DOHH2 (cell line): ENCODE data around the gene OS9.

Experiments used
- H3F3A ChIP-seq: fragments of 200-600 bp; sonication (generic), shearing (Covaris generic); 2 replicates; pipeline ENCODE4 v1.6.0; 2016; ENCODE audit warnings: antibody characterized with exemption, mild to moderate bottlenecking; ENCODE audit not compliant: control insufficient read depth, insufficient read depth
- H3K27ac ChIP-seq: fragments of 200-600 bp; sonication (generic); 2 replicates; pipeline ENCODE4 v1.5.1; 2014; ENCODE audit warnings: low read depth, mild to moderate bottlenecking, low read length, moderate library complexity
- H3K27me3 ChIP-seq: fragments of 200-600 bp; sonication (generic); 2 replicates; pipeline ENCODE4 v1.6.1; 2014; ENCODE audit warnings: mild to moderate bottlenecking, low read length, mixed read lengths; ENCODE audit not compliant: control insufficient read depth
- H3K36me3 ChIP-seq: fragments of 200-600 bp; sonication (generic); 2 replicates; pipeline ENCODE4 v1.6.1; 2014; ENCODE audit warnings: mild to moderate bottlenecking, low read length, moderate library complexity, mixed read lengths; ENCODE audit not compliant: control insufficient read depth
- H3K4me1 ChIP-seq: fragments of 200-600 bp; sonication (generic); 2 replicates; pipeline ENCODE4 v1.6.1; 2014; ENCODE audit warnings: mild to moderate bottlenecking, low read length, mixed read lengths; ENCODE audit not compliant: control insufficient read depth
- H3K4me2 ChIP-seq: fragments of 200-600 bp; sonication (generic); 2 replicates; pipeline ENCODE4 v1.6.0; 2014; ENCODE audit warnings: mild to moderate bottlenecking, low read length, moderate library complexity
- H3K4me3 ChIP-seq: fragments of 200-600 bp; sonication (generic); 2 replicates; pipeline ENCODE4 v1.5.1; 2014; ENCODE audit warnings: mild to moderate bottlenecking, low read length, mixed read lengths
- H3K79me2 ChIP-seq: fragments of 200-600 bp; sonication (generic); 2 replicates; pipeline ENCODE4 v1.6.1; 2014; ENCODE audit warnings: mild to moderate bottlenecking, low read length, mixed read lengths; ENCODE audit not compliant: control insufficient read depth
- H3K9me2 ChIP-seq: fragments of 200-600 bp; sonication (generic); replicated peaks from 2 replicates; pipeline ENCODE4 v1.6.1; 2014; ENCODE audit warnings: mild to moderate bottlenecking, low read length, mixed read lengths; ENCODE audit not compliant: control insufficient read depth
- H3K9me3 ChIP-seq: fragments of 200-600 bp; sonication (generic); 2 replicates; pipeline ENCODE4 v1.6.1; 2014; ENCODE audit warnings: antibody characterized with exemption, low read length, mixed read lengths; ENCODE audit not compliant: control insufficient read depth, insufficient read depth
- H4K20me1 ChIP-seq: fragments of 200-600 bp; sonication (generic); 2 replicates; pipeline ENCODE4 v1.6.0; 2014; ENCODE audit warnings: low read depth, mild to moderate bottlenecking, antibody characterized with exemption, low read length, moderate library complexity; ENCODE audit not compliant: control insufficient read depth, insufficient read depth
- CTCF ChIP-seq: fragments of 200-600 bp; sonication (generic); IDR thresholded peaks from one replicate; pipeline ENCODE4 v1.5.1; 2014; ENCODE audit warnings: antibody characterized with exemption, mild to moderate bottlenecking, low read depth, low read length; ENCODE audit not compliant: poor library complexity, severe bottlenecking
- EZH2phosphoT487 ChIP-seq: fragments of 200-600 bp; sonication (generic); IDR thresholded peaks from 2 replicates; pipeline ENCODE4 v1.6.1; 2017; ENCODE audit warnings: borderline replicate concordance, mild to moderate bottlenecking, antibody characterized with exemption, low read length, moderate library complexity, mixed read lengths

Gene OS9

GRCh38 chr12:57739914-57740538 lies 46.1 kb downstream of the OS9 start:
- no peaks in the 10 kb centered on the region for H4K20me1 ChIP-seq
- peaks cover 49% of the 10 kb centered on the region for H3K4me1 ChIP-seq
- TF ChIP-seq CTCF (no peak), EZH2phosphoT487 (no peak)
- H3K27me3 ChIP-seq: no peaks in the 10 kb centered on the region
- H3F3A ChIP-seq: peaks cover 2% of the 10 kb centered on the region; the same call in 1 of the 2 replicates
- no peaks in the 10 kb centered on the region for H3K9me2 ChIP-seq
- peaks cover 33% of the 10 kb centered on the region for H3K79me2 ChIP-seq
- H3K9me3 ChIP-seq: no peaks in the 10 kb centered on the region
- no peak overlapping the region for H3K4me3 ChIP-seq
- no peak overlapping the region for H3K27ac ChIP-seq
- peaks cover 1% of the 10 kb centered on the region; the same call in 1 of the 2 replicates for H3K36me3 ChIP-seq
- H3K4me2 ChIP-seq: peak overlapping the region; percentile 93

- peak overlapping the region; percentile 93 for H3K4me2 ChIP-seq
- no peaks in the 10 kb centered on the region for H4K20me1 ChIP-seq
- TF ChIP-seq CTCF (no peak), EZH2phosphoT487 (no peak)
- H3K9me2 ChIP-seq: no peaks in the 10 kb centered on the region
- H3K27me3 ChIP-seq: no peaks in the 10 kb centered on the region
- H3K4me3 ChIP-seq: peak overlapping the region; percentile 83
- peaks cover 55% of the 10 kb centered on the region for H3K4me1 ChIP-seq
- H3F3A ChIP-seq: peaks cover 6% of the 10 kb centered on the region
- H3K9me3 ChIP-seq: no peaks in the 10 kb centered on the region
- peak overlapping the region; percentile 43 for H3K27ac ChIP-seq
- H3K36me3 ChIP-seq: peaks cover 8% of the 10 kb centered on the region
- H3K79me2 ChIP-seq: peaks cover 41% of the 10 kb centered on the region
Observed at GRCh38 chr12:57740656-57741412, 46.9 kb downstream of the OS9 start.

GRCh38 chr12:57741413-57741789 lies 47.5 kb downstream of the OS9 start:
- Histone ChIP-seq H3K27ac (peak overlapping the region; percentile 43), H3K79me2 (peaks cover 41% of the 10 kb centered on the region), H3K9me3 (no peaks in the 10 kb centered on the region), H3K4me2 (peak overlapping the region; percentile 93), H3K9me2 (no peaks in the 10 kb centered on the region), H3K4me3 (peak overlapping the region; percentile 83), H3K36me3 (peaks cover 13% of the 10 kb centered on the region), H3F3A (peaks cover 11% of the 10 kb centered on the region), H4K20me1 (no peaks in the 10 kb centered on the region), H3K27me3 (no peaks in the 10 kb centered on the region), H3K4me1 (peaks cover 60% of the 10 kb centered on the region)
- TF ChIP-seq EZH2phosphoT487: no peak
- TF ChIP-seq CTCF: no peak
